HEK293 (cell line): Measurements from ENCODE around the gene SCN11A.

ENCODE experiments used
- CTCF ChIA-PET: fragments of 350-600 bp; formaldehyde crosslinking; extraction: SDS; loops from one replicate; lab custom pipeline; 2021; ENCODE audit warnings: antibody characterized with exemption; lab: Yijun Ruan, JAX
- POLR2A ChIA-PET: fragments of 300-600 bp; formaldehyde crosslinking; extraction: SDS; loops from one replicate; lab custom pipeline; 2020; ENCODE audit warnings: antibody characterized with exemption, inconsistent platforms; lab: Yijun Ruan, JAX
- H3K27ac ChIP-seq: fragments of 200-500 bp; sonication (Bioruptor generic); 2 replicates; pipeline ENCODE4 v1.5.1; 2014; ENCODE audit warnings: low read depth, low read length, control low read depth, inconsistent platforms; ENCODE audit errors: extremely low read depth
- H3K36me3 ChIP-seq, 2 experiments: fragments of 200-500 bp in 1 of 2; sonication (Bioruptor generic) in 1 of 2; 1 replicate in 1 of 2; 2 replicates in 1 of 2; pipeline ENCODE4 v1.5.1; 2014 to 2017; ENCODE audit warnings: inconsistent platforms in 2 of 2, low read length in 2 of 2; ENCODE audit not compliant: control insufficient read depth in 2 of 2, insufficient read depth in 1 of 2
- H3K4me1 ChIP-seq: fragments of 200-500 bp; sonication (Bioruptor generic); 2 replicates; pipeline ENCODE4 v1.5.1; 2014; ENCODE audit warnings: mild to moderate bottlenecking, low read length, inconsistent platforms; ENCODE audit not compliant: control insufficient read depth, insufficient read depth
- H3K4me3 ChIP-seq: 2 replicates; pipeline ENCODE4 v1.5.1; 2011; ENCODE audit warnings: low read depth, mild to moderate bottlenecking, control low read depth, low read length, moderate library complexity
- H3K9me3 ChIP-seq: fragments of 200-500 bp; sonication (Bioruptor generic); 2 replicates; pipeline ENCODE4 v1.5.1; 2014; ENCODE audit warnings: low read depth, low read length, inconsistent platforms; ENCODE audit not compliant: control insufficient read depth, insufficient read depth
- ATF2 ChIP-seq: fragments of 450-650 bp; formaldehyde crosslinking; IDR thresholded peaks from 2 replicates; pipeline ENCODE4 v1.5.1; 2016; ENCODE audit warnings: missing biosample characterization, missing genetic modification characterization, low read depth
- BCL11B ChIP-seq: fragments of 450-650 bp; formaldehyde crosslinking; IDR thresholded peaks from 2 replicates; pipeline ENCODE4 v1.5.1; 2016; ENCODE audit warnings: low read depth, missing biosample characterization, missing genetic modification characterization
- KLF9 ChIP-seq: fragments of 450-650 bp; formaldehyde crosslinking; IDR thresholded peaks from 2 replicates; pipeline ENCODE4 v1.5.1; 2016; ENCODE audit warnings: missing biosample characterization, missing genetic modification characterization, low read depth
- SP2 ChIP-seq: fragments of 450-650 bp; formaldehyde crosslinking; IDR thresholded peaks from 2 replicates; pipeline ENCODE4 v1.5.1; 2016; ENCODE audit warnings: missing biosample characterization, missing genetic modification characterization
- TSHZ1 ChIP-seq: fragments of 450-650 bp; formaldehyde crosslinking; IDR thresholded peaks from 2 replicates; pipeline ENCODE4 v1.5.1; 2016; ENCODE audit warnings: missing biosample characterization, missing genetic modification characterization, borderline replicate concordance
- ZBTB17 ChIP-seq: fragments of 450-650 bp; formaldehyde crosslinking; IDR thresholded peaks from 2 replicates; pipeline ENCODE4 v1.5.1; 2016; ENCODE audit warnings: missing biosample characterization, missing genetic modification characterization
- ZBTB26 ChIP-seq: fragments of 450-650 bp; formaldehyde crosslinking; optimal IDR thresholded peaks from 2 replicates; pipeline ENCODE3; 2016; ENCODE audit warnings: missing biosample characterization, mild to moderate bottlenecking, missing genetic modification characterization
- ZFHX2 ChIP-seq: fragments of 450-650 bp; formaldehyde crosslinking; conservative IDR thresholded peaks from 2 replicates; pipeline ENCODE4 v1.5.1; 2016; ENCODE audit warnings: missing biosample characterization, missing genetic modification characterization
- ZNF169 ChIP-seq: fragments of 450-650 bp; formaldehyde crosslinking; IDR thresholded peaks from 2 replicates; pipeline ENCODE4 v1.5.1; 2016; ENCODE audit warnings: missing biosample characterization, missing genetic modification characterization
- ZNF175 ChIP-seq: fragments of 450-650 bp; formaldehyde crosslinking; IDR thresholded peaks from 2 replicates; pipeline ENCODE4 v1.5.1; 2016; ENCODE audit warnings: missing biosample characterization, missing genetic modification characterization
- ZNF214 ChIP-seq: fragments of 450-650 bp; formaldehyde crosslinking; IDR thresholded peaks from 2 replicates; pipeline ENCODE4 v1.5.1; 2017; ENCODE audit warnings: missing biosample characterization, mild to moderate bottlenecking, missing genetic modification characterization, borderline replicate concordance
- ZNF24 ChIP-seq: fragments of 450-650 bp; formaldehyde crosslinking; IDR thresholded peaks from 2 replicates; pipeline ENCODE4 v1.5.1; 2016; ENCODE audit warnings: missing biosample characterization, missing genetic modification characterization
- ZNF324 ChIP-seq: fragments of 450-650 bp; formaldehyde crosslinking; IDR thresholded peaks from 2 replicates; pipeline ENCODE4 v1.5.1; 2016; ENCODE audit warnings: missing biosample characterization, missing genetic modification characterization
- ZNF366 ChIP-seq: fragments of 450-650 bp; formaldehyde crosslinking; conservative IDR thresholded peaks from 2 replicates; pipeline ENCODE4 v1.5.1; 2016; ENCODE audit warnings: missing biosample characterization, missing genetic modification characterization
- ZNF398 ChIP-seq: fragments of 450-650 bp; formaldehyde crosslinking; IDR thresholded peaks from 2 replicates; pipeline ENCODE4 v1.5.1; 2017; ENCODE audit warnings: missing biosample characterization, missing genetic modification characterization
- ZNF404 ChIP-seq: fragments of 450-650 bp; formaldehyde crosslinking; IDR thresholded peaks from 2 replicates; pipeline ENCODE4 v1.5.1; 2017; ENCODE audit warnings: missing biosample characterization, missing genetic modification characterization
- ZNF449 ChIP-seq: fragments of 450-650 bp; formaldehyde crosslinking; IDR thresholded peaks from 2 replicates; pipeline ENCODE4 v1.5.1; 2017; ENCODE audit warnings: missing biosample characterization, mild to moderate bottlenecking, missing genetic modification characterization, moderate library complexity
- ZNF521 ChIP-seq: fragments of 450-650 bp; formaldehyde crosslinking; IDR thresholded peaks from 2 replicates; pipeline ENCODE4 v1.5.1; 2017; ENCODE audit warnings: missing biosample characterization, mild to moderate bottlenecking, missing genetic modification characterization
- ZNF580 ChIP-seq: fragments of 450-650 bp; formaldehyde crosslinking; IDR thresholded peaks from 2 replicates; pipeline ENCODE4 v1.5.1; 2016; ENCODE audit warnings: missing biosample characterization, missing genetic modification characterization
- ZNF585B ChIP-seq: fragments of 450-650 bp; formaldehyde crosslinking; IDR thresholded peaks from 2 replicates; pipeline ENCODE4 v1.5.1; 2016; ENCODE audit warnings: missing biosample characterization, missing genetic modification characterization
- ZNF600 ChIP-seq: fragments of 450-650 bp; formaldehyde crosslinking; IDR thresholded peaks from 2 replicates; pipeline ENCODE4 v1.5.1; 2016; ENCODE audit warnings: missing biosample characterization, missing genetic modification characterization
- ZNF777 ChIP-seq: fragments of 450-650 bp; formaldehyde crosslinking; IDR thresholded peaks from 2 replicates; pipeline ENCODE4 v1.5.1; 2017; ENCODE audit warnings: missing biosample characterization, missing genetic modification characterization, borderline replicate concordance
- ZNF785 ChIP-seq: fragments of 450-650 bp; formaldehyde crosslinking; IDR thresholded peaks from 2 replicates; pipeline ENCODE4 v1.5.1; 2016; ENCODE audit warnings: missing biosample characterization, missing genetic modification characterization

SCN11A gene

GRCh38 chr3:39024497-39024896 lies 27.2 kb downstream of the SCN11A start (continued):
- TF ChIP-seq SP2 (tag by site-specific recombination): no peak
- TF ChIP-seq BCL11B (tag by site-specific recombination): no peak
- no peak for TF ChIP-seq ZNF24 (tag by site-specific recombination)
- TF ChIP-seq ZNF449 (tag by site-specific recombination): no peak
- TF ChIP-seq ZNF785 (tag by site-specific recombination): no peak

GRCh38 chr3:39022286-39022630 lies 29.5 kb downstream of the SCN11A start:
- no peaks in the 10 kb centered on the region for H3K36me3 ChIP-seq
- H3K4me1 ChIP-seq: no peaks in the 10 kb centered on the region
- CTCF ChIA-PET: interaction anchor here (0.7 to 0.9 kb wide), 3 partner anchors 16 to 24 kb away, joined by 3 to 4 read pairs (median 3); no protein-coding TSS in a partner anchor
- TF ChIP-seq ZNF214: no peak
- TF ChIP-seq ZNF585B (tag by site-specific recombination): no peak
- no peak for TF ChIP-seq ZBTB26 (tag by site-specific recombination)
- TF ChIP-seq ZNF521 (tag by site-specific recombination): no peak
- no peak for TF ChIP-seq ZNF580
- POLR2A ChIA-PET: no interaction called here
- H3K9me3 ChIP-seq: no peaks in the 10 kb centered on the region
- H3K27ac ChIP-seq: no peak overlapping the region
- H3K4me3 ChIP-seq: no peak overlapping the region

GRCh38 chr3:39021465-39022285 lies 30.1 kb downstream of the SCN11A start:
- ChIA-PET CTCF (interaction anchor here (0.9 to 2.3 kb wide), 2 partner anchors 16 to 22 kb away, joined by 3 to 6 read pairs; no protein-coding TSS in a partner anchor), POLR2A (no interaction called here)
- H3K36me3 ChIP-seq: no peaks in the 10 kb centered on the region
- H3K9me3 ChIP-seq: no peaks in the 10 kb centered on the region
- H3K4me1 ChIP-seq: no peaks in the 10 kb centered on the region
- H3K4me3 ChIP-seq: no peak overlapping the region
- H3K27ac ChIP-seq: no peak overlapping the region
- no peak for TF ChIP-seq ZNF404 (tag by site-specific recombination)
- TF ChIP-seq TSHZ1 (tag by site-specific recombination): no peak
- no peak for TF ChIP-seq ATF2 (tag by site-specific recombination)
- no peak for TF ChIP-seq ZNF175
- TF ChIP-seq ZNF169 (tag by site-specific recombination): no peak
- TF ChIP-seq ZNF398 (tag by site-specific recombination): no peak
- TF ChIP-seq ZNF366 (tag by site-specific recombination): no peak
- TF ChIP-seq ZFHX2 (tag by site-specific recombination): no peak
- no peak for TF ChIP-seq ZNF324 (tag by site-specific recombination)
- no peak for TF ChIP-seq KLF9 (tag by site-specific recombination)
- no peak for TF ChIP-seq BCL11B (tag by site-specific recombination)
- no peak for TF ChIP-seq ZNF600 (tag by site-specific recombination)
- TF ChIP-seq ZNF777 (tag by site-specific recombination): no peak
- TF ChIP-seq ZBTB17 (tag by site-specific recombination): no peak
